ENCODE results near the gene C22orf23. TPM values are rescaled to one million over a fixed set of nuclear protein-coding genes. Genes with fewer than 3 reads are reported as not detected.

The C22orf23 gene
- total and polyA plus RNA-seq, 10 of the 15 experiments (the other 5 are each of a cell fraction or from before 2014, with no cell fraction given) = 0.04 to 0.38 (median 0.11) TPM; not detected in 5

DNA sequence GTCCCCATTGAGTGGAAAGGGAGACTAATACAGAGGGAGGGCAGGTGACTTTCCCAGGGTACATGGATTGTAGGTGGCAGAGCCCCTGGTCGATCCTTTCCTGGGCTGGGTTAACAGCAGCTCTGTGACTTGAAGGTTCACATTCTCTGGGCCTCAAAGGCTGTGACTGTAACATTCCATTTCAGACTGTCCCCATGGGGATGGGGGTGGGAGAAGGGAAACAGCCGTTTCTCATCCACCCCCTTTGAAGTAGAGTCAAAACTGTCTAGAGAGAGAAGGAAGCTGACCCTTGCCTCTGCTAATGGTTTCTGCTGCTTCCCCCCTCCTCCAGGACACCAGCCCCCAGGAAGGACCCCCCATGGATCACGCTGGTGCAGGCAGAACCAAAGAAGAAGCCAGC, 28.1 kb downstream of the C22orf23 start (continued):
- no peak for TF ChIP-seq SMAD1 (IDR thresholded peaks at IDR 0.05; ENCODE audit: low read depth, partially characterized antibody)
- no peak for TF ChIP-seq SMARCA5 (IDR thresholded peaks at IDR 0.05)
- no peak for TF ChIP-seq EP300 (IDR thresholded peaks at IDR 0.05; ENCODE audit: borderline replicate concordance in 1 of 2, control insufficient read depth in 1 of 2, low read depth in 2 of 2, low read length in 2 of 2)

- ATAC-seq (no peak), FAIRE-seq (no peak), DNase-seq (ENCODE audit: low read depth, low spot score) (no peak)
- ChIA-PET RAD21 (ENCODE audit: unreplicated experiment) (no interaction called here), SMC1A (ENCODE audit: uncharacterized antibody, unreplicated experiment) (no interaction called here), POLR2A (interaction anchor here (0.5 kb wide), 1 partner anchor 39 kb away, joined by 6 read pairs; no protein-coding TSS in a partner anchor), CTCF (interaction anchor here (1.4 kb wide), 1 partner anchor 49 kb away, joined by 3 read pairs; no protein-coding TSS in a partner anchor)
- no peaks in the 10 kb centered on the region for H3K79me2 ChIP-seq (ENCODE audit: control insufficient read depth, insufficient read depth, low read length)
- peaks cover 3 to 6% of the 10 kb centered on the region in 2 experiments; a peak in 3 of 4 replicates for H3K36me3 ChIP-seq (ENCODE audit: control insufficient read depth in 2 of 2, insufficient read depth in 2 of 2, low read length in 1 of 2)
- H3K9me3 ChIP-seq (replicated peaks; ENCODE audit: control insufficient read depth, insufficient read depth, low read length) = no peaks in the 10 kb centered on the region
- in situ Hi-C loops (cut with MboI) (no loop called here), intact Hi-C loops (cut with micrococcal nuclease; ENCODE audit: unreplicated experiment) (no loop called here)
- H4K20me1 ChIP-seq (ENCODE audit: control insufficient read depth, insufficient read depth) = no peaks in the 10 kb centered on the region
- BruUV-seq (replicated peaks) = no TSS peak
- no peak overlapping the region for H3K9ac ChIP-seq (ENCODE audit: control insufficient read depth, insufficient read depth, low read length)
- no peak overlapping the region for H3K27ac ChIP-seq (ENCODE audit: control insufficient read depth, insufficient read depth)
- H3K27me3 ChIP-seq (replicated peaks in 1 of 2; ENCODE audit: control insufficient read depth in 2 of 2, insufficient read depth in 2 of 2, low read length in 1 of 2) = no peaks in the 10 kb centered on the region
- no peak overlapping the region for H3K4me2 ChIP-seq (ENCODE audit: control insufficient read depth, insufficient read depth)
- no peaks in the 10 kb centered on the region for H3K4me1 ChIP-seq (ENCODE audit: control insufficient read depth, insufficient read depth, low read length)
- TF ChIP-seq SREBF2 (IDR thresholded peaks at IDR 0.05; ENCODE audit: low read length) (no peak), EP300 (IDR thresholded peaks at IDR 0.05; ENCODE audit: borderline replicate concordance in 1 of 2, control insufficient read depth in 1 of 2, low read depth in 2 of 2, low read length in 2 of 2) (no peak), TCF7 (IDR thresholded peaks at IDR 0.05; ENCODE audit: borderline replicate concordance) (no peak), SMC3 (IDR thresholded peaks at IDR 0.05; ENCODE audit: borderline replicate concordance, low read length) (no peak), SRF (IDR thresholded peaks at IDR 0.05; ENCODE audit: low read depth in 2 of 2, low read length in 2 of 2) (no peak), NFYB (IDR thresholded peaks at IDR 0.05; ENCODE audit: insufficient read depth, low read depth, low read length) (no peak), SMAD1 (IDR thresholded peaks at IDR 0.05; ENCODE audit: low read depth, partially characterized antibody) (no peak)
- TF ChIP-seq, protein P1, sequence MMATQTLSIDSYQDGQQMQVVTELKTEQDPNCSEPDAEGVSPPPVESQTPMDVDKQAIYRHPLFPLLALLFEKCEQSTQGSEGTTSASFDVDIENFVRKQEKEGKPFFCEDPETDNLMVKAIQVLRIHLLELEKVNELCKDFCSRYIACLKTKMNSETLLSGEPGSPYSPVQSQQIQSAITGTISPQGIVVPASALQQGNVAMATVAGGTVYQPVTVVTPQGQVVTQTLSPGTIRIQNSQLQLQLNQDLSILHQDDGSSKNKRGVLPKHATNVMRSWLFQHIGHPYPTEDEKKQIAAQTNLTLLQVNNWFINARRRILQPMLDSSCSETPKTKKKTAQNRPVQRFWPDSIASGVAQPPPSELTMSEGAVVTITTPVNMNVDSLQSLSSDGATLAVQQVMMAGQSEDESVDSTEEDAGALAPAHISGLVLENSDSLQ (IDR thresholded peaks at IDR 0.05) = no peak
- no peak overlapping the region for H3K4me3 ChIP-seq
- no peak overlapping the region for H2AFZ ChIP-seq (ENCODE audit: control insufficient read depth, low read depth, low read length)
- WGBS (ENCODE audit: insufficient coverage, insufficient replicate concordance, low lambda C conversion rate, missing lambda C conversion rate) = 89% methylated on average over 18 of the region's 18 CpGs
These were observed 28.9 kb downstream of the C22orf23 start for GRCh38 chr22:37924386-37925065.

All from GM12878 (cell line).